Lower leg skin (tissue), 3 donors: ENCODE results near the gene FAM204A.

Experiments used
- CTCF ChIP-seq, 3 donors: fragments of 450-650 bp; IDR thresholded peaks; one replicate each; pipeline ENCODE4 v1.5.1; 2016; ENCODE audit warnings: antibody characterized with exemption in 3 of 3, mild to moderate bottlenecking in 3 of 3, moderate library complexity in 2 of 3
- POLR2A ChIP-seq, 2 donors: fragments of 450-650 bp; IDR thresholded peaks; one replicate each; pipeline ENCODE4 v1.6.1; 2016 to 2017; ENCODE audit warnings: antibody characterized with exemption in 2 of 2, mild to moderate bottlenecking in 1 of 2, moderate library complexity in 1 of 2

GRCh38 chr10:118254654-118255053 lies 87.5 kb downstream of the FAM204A start:
- no peak for TF ChIP-seq CTCF (IDR thresholded peaks at IDR 0.05)
- TF ChIP-seq POLR2A (IDR thresholded peaks at IDR 0.05), result no peak
